GM21528 (cell line): Measurements from ENCODE around the gene OR51S1.
"Not testable (repeated sequence)": the region's sequence is repeated elsewhere in the genome, so short reads cannot be mapped to it uniquely, and the experiment has no call there.

Experiments
- ATAC-seq: cut with Tn5 transposase; IDR thresholded peaks from one replicate; pipeline ENCODE4 v1.9.1; 2021; ENCODE audit warnings: mild to moderate bottlenecking, moderate library complexity; ENCODE audit not compliant: unreplicated experiment, low FRiP score

OR51S1 gene

GRCh38 chr11:4848908-4849532 is at the start of gene OR51S1:
Gene OR51S1 (minus strand): TSS chr11:4849208. CDS start chr11:4849208, 0 bp downstream.
- no peak for ATAC-seq

- no peak for ATAC-seq
Measured at GRCh38 chr11:4891996-4892640, 43.1 kb upstream of the OR51S1 start.

GRCh38 chr11:4890279-4890678 is 41.3 kb upstream of the OR51S1 start:
- ATAC-seq, result no peak

GRCh38 chr11:4887591-4887990 is 38.6 kb upstream of the OR51S1 start:
- no peak for ATAC-seq

- no peak for ATAC-seq
Measured at GRCh38 chr11:4886186-4886585, 37.2 kb upstream of the OR51S1 start.

GRCh38 chr11:4884361-4884760 is 35.4 kb upstream of the OR51S1 start:
- no peak for ATAC-seq

GRCh38 chr11:4882543-4882942 is 33.5 kb upstream of the OR51S1 start:
- ATAC-seq, result no peak

GRCh38 chr11:4881860-4882500 is 33.0 kb upstream of the OR51S1 start, which contains the start of gene OR51T1:
Gene OR51T1 (plus strand): TSS chr11:4881900. CDS start chr11:4881900, 0 bp downstream.
- ATAC-seq, result no peak

- no peak for ATAC-seq
Measured at GRCh38 chr11:4881188-4881587, 32.2 kb upstream of the OR51S1 start.

- no peak for ATAC-seq
Measured at GRCh38 chr11:4865855-4866254, 16.8 kb upstream of the OR51S1 start.

- ATAC-seq, result no peak
Measured at GRCh38 chr11:4863876-4864275, 14.9 kb upstream of the OR51S1 start.

GRCh38 chr11:4862447-4863236 is 13.6 kb upstream of the OR51S1 start:
- ATAC-seq, result no peak

- ATAC-seq, result not testable (repeated sequence)
Measured at GRCh38 chr11:4854286-4854685, 5.3 kb upstream of the OR51S1 start.

- ATAC-seq, result no peak
Measured at GRCh38 chr11:4851033-4851432, 2.0 kb upstream of the OR51S1 start.

GRCh38 chr11:4839851-4840549 is 9.0 kb downstream of the OR51S1 start:
- no peak for ATAC-seq

- ATAC-seq, result no peak
Measured at GRCh38 chr11:4830909-4831308, 18.1 kb downstream of the OR51S1 start.

GRCh38 chr11:4830346-4830745 is 18.7 kb downstream of the OR51S1 start:
- ATAC-seq, result no peak

GRCh38 chr11:4826425-4826824 is 22.6 kb downstream of the OR51S1 start:
- no peak for ATAC-seq

GRCh38 chr11:4825132-4825531 is 23.9 kb downstream of the OR51S1 start:
- no peak for ATAC-seq

- no peak for ATAC-seq
Measured at GRCh38 chr11:4821021-4821420, 28.0 kb downstream of the OR51S1 start, which contains the start of gene OR51F2. Gene OR51F2 (plus strand): TSS chr11:4821321. CDS start chr11:4821422, 101 bp downstream.
